Motor neuron (in vitro differentiated cells): ENCODE results near the gene IPO9. TPM values are rescaled to one million over a fixed set of nuclear protein-coding genes. Genes with fewer than 3 reads are reported as not detected.
A peak's percentile ranks its signal among the peaks of the same experiment; 100 is the strongest.
"Not testable (repeated sequence)": the region's sequence is repeated elsewhere in the genome, so short reads cannot be mapped to it uniquely, and the experiment has no call there.

Experiments used
- ATAC-seq, 8 experiments: fragments of 200-7000 bp; cut with Tn5 transposase; replicated peaks in 6 of 8; 2 replicates each; pipeline ENCODE4 v1.8.0; 2021; ENCODE audit warnings: mild to moderate bottlenecking in 8 of 8, moderate library complexity in 8 of 8
- H3K27ac ChIP-seq, 2 donors: fragments of 250-450 bp; sonication (Bioruptor Pico); 2 replicates each; pipeline ENCODE4 v1.9.0; 2021; ENCODE audit warnings: antibody characterized with exemption in 2 of 2, mild to moderate bottlenecking in 2 of 2, moderate library complexity in 1 of 2
- H3K4me1 ChIP-seq, 2 donors: fragments of 250-450 bp; sonication (Bioruptor Pico); replicated peaks in 1 of 2; 2 replicates each; pipeline ENCODE4 v1.6.1; 2021; ENCODE audit warnings: antibody characterized with exemption in 2 of 2, mild to moderate bottlenecking in 2 of 2, moderate library complexity in 1 of 2
- H3K4me3 ChIP-seq, 5 donors: fragments of 250-450 bp; sonication (Bioruptor Pico); 2 replicates each; pipeline ENCODE4 v1.9.0; 2021; ENCODE audit warnings: antibody characterized with exemption in 5 of 5, mild to moderate bottlenecking in 5 of 5, moderate library complexity in 4 of 5
- WGBS, 10 experiments: fragments of 450-650 bp; shearing (Covaris generic); methylation state at CpG; one replicate each; pipeline ENCODE4 v1.0.0; 2022; 5-methylcytosine and 5-hydroxymethylcytosine counted together
- in situ Hi-C, 9 experiments: fragments of 400-800 bp; cut with MboI; loops; one replicate each; pipeline ENCODE4 v1.15.0; 2021; ENCODE audit warnings: low sequenced_read_pairs in 9 of 9, low pct_unique_long_range_greater_than_20kb in 2 of 9; ENCODE audit not compliant: unreplicated experiment in 9 of 9
- total RNA-seq, 8 experiments: library from RNA; unstranded; fragments of 300-600 nt; gene quantifications; 2 replicates each; pipeline versions ENCODE4 v1.2.3 to v1.2.4, GENCODE V29; 2022

Gene IPO9
- total RNA-seq, 8 experiments from 2014 or later: 16.9 to 69.8 (median 46.7) TPM

DNA sequence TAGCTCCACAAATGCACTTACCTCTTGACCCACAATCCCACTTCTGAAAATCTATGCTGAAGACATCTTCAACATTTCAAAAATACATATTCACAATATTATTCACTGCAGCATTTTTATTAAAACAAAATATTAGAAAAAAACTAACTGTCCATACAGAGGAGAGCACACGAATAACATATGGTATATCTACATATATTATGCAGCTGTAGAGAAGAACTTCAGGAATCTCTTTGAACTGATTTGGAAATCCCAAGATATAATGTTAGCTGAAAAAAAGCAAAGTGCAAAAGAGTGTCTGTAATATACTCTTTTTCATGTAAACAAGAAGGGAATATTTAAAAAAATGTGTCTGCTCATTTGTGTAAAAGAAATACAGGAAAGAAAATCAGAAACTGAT is 11.5 kb downstream of the IPO9 start:
- in situ Hi-C loops: no loop called here
- peak in 3 of 8 experiments; percentile 44 to 87 (median 64) for ATAC-seq
- H3K4me1 ChIP-seq: no peaks in the 10 kb centered on the region
- no peak overlapping the region for H3K4me3 ChIP-seq
- no peak overlapping the region for H3K27ac ChIP-seq
- WGBS, 10 experiments: 0 to 100% (median 73%) methylated on average over 1 of the region's 1 CpG; no CpG with 5 or more reads in 1 of the 10 experiments

DNA sequence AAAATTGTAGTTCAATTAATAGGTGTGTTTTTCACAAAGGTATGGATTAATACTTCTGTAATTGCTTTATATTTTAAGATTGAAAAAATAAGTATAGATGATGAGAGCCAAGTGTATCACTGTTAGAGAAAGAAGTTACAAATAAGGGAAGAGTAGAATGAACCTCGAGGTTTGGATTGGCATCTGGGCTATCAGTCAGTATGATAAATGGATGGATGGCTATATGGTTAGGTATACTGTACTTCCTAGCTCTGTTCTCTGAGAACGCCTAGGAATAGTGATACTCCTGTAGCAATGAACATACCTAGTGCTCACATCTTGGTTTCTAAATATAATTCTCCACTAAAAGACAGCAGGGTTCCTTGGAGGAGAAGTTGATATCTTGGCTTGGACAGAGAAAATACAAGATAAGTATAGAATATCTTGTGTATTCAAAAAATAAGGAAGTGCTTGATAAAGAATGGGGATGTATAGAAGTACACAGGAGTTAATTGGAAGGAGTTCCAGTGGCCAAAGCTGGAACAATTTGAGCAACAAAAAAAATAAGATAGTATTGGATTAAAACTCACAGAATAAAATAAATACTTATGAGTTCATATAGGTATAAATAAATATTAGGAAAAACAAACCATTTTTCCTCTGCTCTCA is 12.4 kb downstream of the IPO9 start:
- no peak overlapping the region for H3K4me3 ChIP-seq
- whole genome bisulfite sequencing, 10 experiments: 50 to 100% (median 93%) methylated on average over 1 to 2 of the region's 2 CpGs
- H3K27ac ChIP-seq: no peak overlapping the region
- in situ Hi-C loops: no loop called here
- ATAC-seq: no peak
- H3K4me1 ChIP-seq: no peaks in the 10 kb centered on the region

DNA sequence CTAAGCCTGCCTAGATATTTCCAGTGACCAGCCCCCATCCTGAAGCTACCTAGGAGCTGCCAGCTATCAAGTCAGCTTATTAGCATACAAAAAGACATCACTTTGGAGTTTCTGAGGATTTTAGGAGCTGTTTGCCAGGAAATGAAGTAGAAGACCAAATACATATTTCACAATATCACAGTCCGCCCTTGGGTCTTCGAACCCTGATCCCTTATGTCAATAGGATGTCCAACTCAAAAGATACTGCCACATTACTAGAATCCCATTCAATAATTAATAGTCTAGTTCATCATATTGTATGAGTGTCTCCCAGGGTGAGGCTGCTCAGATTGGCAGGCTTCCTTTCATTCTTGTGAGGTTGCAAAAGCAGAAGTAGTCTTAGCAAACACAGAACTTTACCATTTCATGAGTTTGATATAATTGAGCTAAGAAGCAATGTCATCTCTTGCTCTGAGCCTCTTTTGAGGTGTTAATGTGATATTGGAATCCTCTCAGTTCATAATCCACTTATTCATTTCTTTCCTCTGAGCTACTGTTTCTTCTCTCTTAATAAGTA is 13.6 kb downstream of the IPO9 start:
- Histone ChIP-seq H3K4me3 (no peak overlapping the region), H3K27ac (no peak overlapping the region), H3K4me1 (no peaks in the 10 kb centered on the region)
- 83 to 100% (median 100%) methylated on average over 2 of the region's 2 CpGs; no CpG with 5 or more reads in 4 of the 10 experiments for whole genome bisulfite sequencing, 10 experiments
- in situ Hi-C loops: no loop called here
- ATAC-seq: no peak

DNA sequence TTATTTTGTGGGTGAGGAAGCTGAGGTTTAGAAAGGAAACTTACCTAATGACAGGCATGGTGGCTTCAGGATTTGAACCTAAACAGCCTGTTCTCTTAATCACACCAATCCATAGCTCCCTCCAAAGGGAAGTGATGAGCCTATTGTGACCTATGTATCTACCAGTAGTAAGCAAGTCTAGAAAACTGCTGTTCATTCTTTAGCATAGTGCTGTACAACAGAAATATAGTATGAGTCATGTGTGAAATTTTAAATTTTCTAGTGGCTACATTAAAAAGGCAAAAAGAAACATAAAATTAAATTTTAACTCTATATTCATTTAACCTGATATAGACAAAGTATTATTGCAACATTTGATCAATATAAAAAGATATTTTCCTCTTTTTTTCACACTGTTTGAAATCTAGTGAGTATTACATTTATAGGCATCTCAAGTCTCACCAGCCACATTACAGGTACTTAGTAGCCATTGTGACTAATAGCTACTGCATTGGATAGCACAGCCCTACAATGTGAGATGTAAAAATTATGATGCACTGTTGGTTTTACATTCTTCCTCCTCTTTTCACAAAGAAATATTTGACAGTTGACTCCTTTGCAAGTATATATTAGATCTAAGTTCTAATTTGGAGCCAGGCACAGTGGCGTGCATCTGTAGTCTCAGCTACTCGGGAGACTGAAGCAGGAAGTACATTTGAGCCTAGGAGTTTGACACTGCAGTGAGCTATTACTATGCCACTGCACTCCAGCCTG is 16.6 kb downstream of the IPO9 start:
- H3K27ac ChIP-seq: no peak overlapping the region
- peaks cover 0 to 8% of the 10 kb centered on the region in 2 donors for H3K4me1 ChIP-seq
- in situ Hi-C loops: no loop called here
- ATAC-seq: peak in 3 of 8 experiments; percentile 52 to 66 (median 55)
- no peak overlapping the region for H3K4me3 ChIP-seq
- WGBS, 10 experiments: 50 to 100% (median 94%) methylated on average over 1 to 2 of the region's 2 CpGs; no CpG with 5 or more reads in 2 of the 10 experiments

DNA sequence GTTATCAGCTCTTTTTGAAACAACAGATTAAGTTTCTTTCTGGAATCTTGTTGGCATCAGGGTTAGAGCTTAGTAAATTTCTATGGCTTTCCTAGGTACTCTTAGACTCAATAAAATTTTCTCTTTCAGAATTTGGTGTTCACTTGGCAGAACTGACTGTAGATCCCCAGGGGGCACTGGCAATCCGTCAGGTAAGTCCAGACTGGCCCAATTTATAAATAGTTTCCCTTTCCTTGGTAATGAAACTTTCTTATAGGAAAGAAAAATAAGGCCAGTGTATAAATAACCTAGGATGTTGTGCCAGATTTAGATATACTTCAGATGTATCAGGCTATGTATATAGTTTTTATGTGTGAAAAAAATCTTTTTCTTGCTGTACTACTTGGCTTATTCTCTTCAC is 18.2 kb downstream of the IPO9 start:
- peaks cover 0 to 10% of the 10 kb centered on the region in 2 donors for H3K4me1 ChIP-seq
- no peak overlapping the region for H3K4me3 ChIP-seq
- H3K27ac ChIP-seq: no peak overlapping the region
- WGBS, 10 experiments: 20 to 100% (median 94%) methylated on average over 1 of the region's 1 CpG
- ATAC-seq: no peak
- in situ Hi-C loops: no loop called here

DNA sequence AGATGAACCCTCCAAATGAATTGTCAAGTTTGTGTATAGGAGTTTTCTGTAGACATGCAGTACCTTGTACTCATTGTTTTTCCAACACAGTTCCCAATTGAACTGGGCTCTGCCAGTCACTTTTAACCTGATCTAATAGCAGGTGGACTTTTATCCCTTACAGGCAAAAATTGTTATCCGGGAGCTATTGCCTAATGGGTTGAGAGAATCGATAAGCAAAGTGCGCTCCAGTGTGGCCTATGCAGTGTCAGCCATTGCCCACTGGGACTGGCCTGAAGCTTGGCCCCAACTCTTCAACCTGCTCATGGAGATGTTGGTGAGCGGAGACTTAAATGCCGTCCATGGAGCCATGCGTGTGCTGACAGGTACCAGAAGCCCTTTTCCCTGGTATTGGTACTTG is 19.3 kb downstream of the IPO9 start:
- in situ Hi-C loops: no loop called here
- H3K4me3 ChIP-seq: no peak overlapping the region
- peak in 1 of 8 experiments; percentile 7 for ATAC-seq
- WGBS, 10 experiments: 83 to 100% (median 95%) methylated on average over 1 to 6 of the region's 6 CpGs; no CpG with 5 or more reads in 3 of the 10 experiments
- no peak overlapping the region for H3K27ac ChIP-seq
- peaks cover 0 to 10% of the 10 kb centered on the region in 2 donors for H3K4me1 ChIP-seq

DNA sequence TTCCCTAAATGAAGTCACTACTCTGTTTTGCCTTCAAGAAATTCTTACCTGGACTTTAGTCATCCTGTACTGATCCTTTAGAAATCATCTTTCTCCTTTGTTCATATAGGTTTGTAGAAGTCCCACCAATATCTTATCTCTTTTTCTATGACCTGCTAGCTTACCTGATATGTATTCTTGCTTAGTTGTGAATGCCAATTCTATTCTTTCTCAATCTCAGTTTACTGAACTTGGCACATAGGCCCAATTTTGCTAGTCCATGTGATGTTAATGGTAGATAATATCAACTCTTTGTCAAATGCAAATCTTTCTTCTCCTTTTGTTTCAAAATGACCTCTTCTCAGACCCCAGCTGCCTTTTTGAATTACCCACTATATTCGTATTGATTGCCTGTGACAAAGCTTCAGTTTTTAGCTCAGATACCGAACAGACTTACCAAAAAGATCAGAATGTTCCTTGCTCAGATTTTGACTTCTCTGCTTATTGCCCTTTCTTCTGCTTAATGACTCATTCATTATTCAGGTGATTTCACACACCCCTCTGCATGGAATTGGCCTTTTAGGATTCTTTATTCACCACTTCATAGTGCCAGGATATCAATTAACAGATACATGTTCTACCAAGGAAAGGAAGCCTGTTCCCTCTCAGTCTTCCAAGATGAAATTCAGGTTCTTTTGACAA is 20.6 kb downstream of the IPO9 start:
- Histone ChIP-seq H3K4me3 (no peak overlapping the region), H3K27ac (peak overlapping the region in 1 of 2 donors; percentile 14), H3K4me1 (peaks cover 0 to 10% of the 10 kb centered on the region in 2 donors)
- in situ Hi-C loops: no loop called here
- 33 to 83% (median 72%) methylated on average over 1 to 2 of the region's 2 CpGs for WGBS, 10 experiments
- ATAC-seq: no peak

DNA sequence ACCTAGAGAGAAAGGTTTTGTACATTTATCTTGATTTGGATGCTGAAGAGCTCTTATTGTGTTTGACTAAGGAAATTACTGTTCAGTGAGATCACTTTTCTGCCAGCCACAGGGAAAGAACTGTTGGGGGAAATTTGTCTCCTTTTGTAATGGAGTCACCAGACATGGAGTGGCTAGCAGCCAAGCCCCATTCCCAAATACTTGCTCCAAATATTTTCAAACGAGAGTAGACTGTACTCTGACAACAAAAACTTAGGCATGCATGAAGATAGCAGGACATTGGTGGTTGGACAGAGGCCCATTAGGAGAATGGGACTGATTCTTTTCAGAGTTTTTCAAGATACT is 21.1 kb downstream of the IPO9 start:
- WGBS, 10 experiments: 0 to 89% (median 44%) methylated on average over 1 of the region's 1 CpG; no CpG with 5 or more reads in 4 of the 10 experiments
- in situ Hi-C loops: no loop called here

DNA sequence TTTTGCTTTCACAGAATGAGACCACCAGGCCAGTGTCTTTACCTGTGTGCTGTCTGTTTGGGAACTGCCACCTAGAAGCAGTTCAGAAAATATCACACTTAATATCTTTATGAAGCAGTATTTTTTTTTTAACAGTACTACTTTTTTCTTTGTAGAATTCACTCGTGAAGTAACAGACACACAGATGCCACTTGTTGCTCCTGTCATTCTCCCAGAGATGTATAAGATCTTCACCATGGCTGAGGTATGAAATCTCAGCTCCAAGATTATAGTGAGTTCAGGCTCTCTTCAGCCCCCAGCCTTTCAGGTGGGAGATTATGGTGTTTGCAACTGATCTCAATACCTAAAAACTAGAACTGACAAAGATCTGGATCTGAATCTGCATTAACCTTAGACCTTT is 23.0 kb downstream of the IPO9 start:
- in situ Hi-C loops: no loop called here
- peaks cover 0 to 10% of the 10 kb centered on the region in 2 donors for H3K4me1 ChIP-seq
- ATAC-seq: no peak
- WGBS, 10 experiments: 86 to 100% (median 100%) methylated on average over 1 of the region's 1 CpG
- no peak overlapping the region for H3K27ac ChIP-seq
- no peak overlapping the region for H3K4me3 ChIP-seq

More for the DNA sequence above, 21.1 kb downstream of the IPO9 start:
- H3K27ac ChIP-seq: peak overlapping the region in 1 of 2 donors; percentile 14
- H3K4me1 ChIP-seq: peaks cover 0 to 10% of the 10 kb centered on the region in 2 donors
- no peak overlapping the region for H3K4me3 ChIP-seq
- peak in 4 of 8 experiments; percentile 22 to 82 (median 44) for ATAC-seq

DNA sequence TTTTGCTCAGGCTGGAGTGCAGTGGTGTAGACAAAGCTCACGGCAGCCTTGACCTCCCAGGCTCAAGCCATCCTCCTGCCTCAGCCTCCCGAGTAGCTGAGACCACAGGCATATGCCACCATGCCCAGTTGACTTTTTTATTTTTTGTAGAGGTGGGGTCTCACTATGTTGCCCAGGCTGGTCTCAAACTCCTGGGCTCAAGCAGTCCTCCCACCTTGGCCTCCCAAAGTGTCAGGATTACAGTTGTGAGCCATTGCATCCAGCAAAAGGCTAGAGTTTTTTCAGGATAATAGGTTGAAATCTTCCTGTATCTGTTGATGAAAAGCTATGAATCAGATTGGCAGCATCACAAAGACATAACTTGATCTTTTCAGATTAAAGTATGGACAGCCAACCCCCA is 27.8 kb downstream of the IPO9 start:
- H3K4me3 ChIP-seq, H3K4me1 ChIP-seq, in situ Hi-C loops, ATAC-seq, H3K27ac ChIP-seq: not testable (repeated sequence)
- WGBS, 10 experiments: 86 to 100% (median 93%) methylated on average over 1 to 2 of the region's 2 CpGs; no CpG with 5 or more reads in 4 of the 10 experiments

DNA sequence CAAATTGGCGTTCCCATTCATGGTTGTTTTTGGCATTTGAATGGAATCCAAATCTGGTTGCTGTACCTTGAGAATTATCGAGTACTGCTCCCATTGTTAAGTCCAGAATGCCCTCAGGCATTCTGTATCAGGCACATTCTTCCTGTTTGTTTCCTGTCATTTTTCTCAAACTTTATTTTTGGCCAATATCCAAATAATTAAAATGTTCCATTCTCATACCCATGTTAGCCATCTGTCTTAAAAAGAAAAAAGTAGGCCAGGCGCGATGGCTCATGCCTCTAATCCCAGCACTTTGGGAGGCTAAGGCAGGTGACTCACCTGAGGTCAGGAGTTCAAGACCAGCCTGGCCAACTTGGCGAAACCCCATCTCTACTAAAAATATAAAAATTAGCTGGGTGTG is 30.5 kb downstream of the IPO9 start:
- no peak for ATAC-seq
- no peaks in the 10 kb centered on the region for H3K4me1 ChIP-seq
- 90 to 100% (median 98%) methylated on average over 1 to 5 of the region's 5 CpGs; no CpG with 5 or more reads in 2 of the 10 experiments for WGBS, 10 experiments
- in situ Hi-C loops: no loop called here
- H3K27ac ChIP-seq: no peak overlapping the region
- H3K4me3 ChIP-seq: no peak overlapping the region

DNA sequence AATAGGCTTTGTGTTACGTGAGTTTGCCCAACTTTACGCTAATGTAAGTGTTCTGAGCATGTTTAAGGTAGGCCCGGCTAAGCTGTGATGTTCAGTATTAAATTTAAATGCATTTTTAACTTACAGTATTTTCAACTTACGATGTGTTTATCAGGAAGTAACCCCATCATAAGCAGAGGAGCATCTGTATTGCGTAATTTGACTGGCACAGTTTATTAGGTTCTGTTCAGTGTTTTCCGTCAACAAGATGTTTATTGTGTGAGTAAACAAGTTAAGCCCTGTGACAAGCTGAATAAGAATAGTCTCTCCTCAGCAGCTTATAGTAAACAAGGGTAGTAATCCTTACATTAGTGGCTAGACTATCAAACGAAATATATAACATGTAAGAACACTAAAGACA is 32.5 kb downstream of the IPO9 start:
- Histone ChIP-seq H3K4me3 (no peak overlapping the region), H3K4me1 (no peaks in the 10 kb centered on the region), H3K27ac (no peak overlapping the region)
- WGBS, 10 experiments: 88 to 100% (median 95%) methylated on average over 2 to 7 of the region's 7 CpGs
- in situ Hi-C loops: no loop called here
- no peak for ATAC-seq

DNA sequence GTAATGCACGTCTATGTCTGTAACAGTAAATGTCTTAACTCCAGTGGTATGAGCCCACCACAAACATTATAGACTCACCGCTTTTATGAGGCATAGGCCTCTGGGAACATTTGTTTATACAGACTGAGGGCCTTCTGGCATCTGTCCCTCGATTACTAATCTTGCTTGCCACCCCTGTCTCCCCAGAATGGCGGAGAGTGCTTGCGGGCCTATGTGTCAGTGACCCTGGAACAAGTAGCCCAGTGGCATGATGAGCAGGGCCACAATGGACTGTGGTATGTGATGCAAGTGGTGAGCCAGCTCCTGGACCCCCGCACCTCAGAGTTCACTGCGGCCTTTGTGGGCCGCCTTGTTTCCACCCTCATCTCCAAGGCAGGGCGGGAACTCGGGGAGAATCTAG is 41.4 kb downstream of the IPO9 start:
- no peak for ATAC-seq
- Histone ChIP-seq H3K4me1 (no peaks in the 10 kb centered on the region), H3K27ac (no peak overlapping the region), H3K4me3 (no peak overlapping the region)
- WGBS, 10 experiments: 83 to 100% (median 98%) methylated on average over 1 to 8 of the region's 10 CpGs; no CpG with 5 or more reads in 4 of the 10 experiments
- in situ Hi-C loops: no loop called here
